Liver (tissue), 9 donors: ENCODE results near the gene ACCSL. TPM values are rescaled to one million over a fixed set of nuclear protein-coding genes. Genes with fewer than 3 reads are reported as not detected.

Experiments
- DNase-seq: peaks from one replicate; pipeline ENCODE4 v3.0.0-alpha.2; 2017; ENCODE audit warnings: low spot score
- H3K27ac ChIP-seq, 2 donors: one replicate each; pipeline ENCODE4 v1.7.0; 2013; ENCODE audit warnings: inconsistent platforms in 2 of 2, low read length in 2 of 2, control low read depth in 1 of 2, low read depth in 1 of 2, mild to moderate bottlenecking in 1 of 2
- H3K27me3 ChIP-seq, 4 donors: one replicate each; pipeline versions ENCODE4 v1.6.1 to v1.7.0; 2013; ENCODE audit warnings: low read length in 3 of 4, inconsistent platforms in 1 of 4, mild to moderate bottlenecking in 1 of 4, moderate library complexity in 1 of 4; ENCODE audit not compliant: control insufficient read depth in 4 of 4, insufficient read depth in 4 of 4
- H3K36me3 ChIP-seq, 4 donors: one replicate each; pipeline versions ENCODE4 v1.6.1 to v1.7.0; 2013; ENCODE audit warnings: low read length in 3 of 4, mild to moderate bottlenecking in 3 of 4, low read depth in 1 of 4, moderate library complexity in 1 of 4; ENCODE audit not compliant: control insufficient read depth in 4 of 4, insufficient read depth in 3 of 4
- H3K4me1 ChIP-seq, 4 donors: one replicate each; pipeline versions ENCODE4 v1.6.1 to v1.7.0; 2013; ENCODE audit warnings: low read length in 3 of 4, mild to moderate bottlenecking in 3 of 4, moderate library complexity in 1 of 4; ENCODE audit not compliant: control insufficient read depth in 4 of 4, insufficient read depth in 4 of 4
- H3K4me3 ChIP-seq, 3 donors: one replicate each; pipeline versions ENCODE4 v1.6.1 to v1.7.0; 2013; ENCODE audit warnings: low read length in 3 of 3, control low read depth in 1 of 3, low read depth in 1 of 3, mild to moderate bottlenecking in 1 of 3
- H3K9ac ChIP-seq, 2 donors: one replicate each; pipeline ENCODE4 v1.7.0; 2013; ENCODE audit warnings: low read length in 2 of 2, mild to moderate bottlenecking in 2 of 2, moderate library complexity in 2 of 2, control low read depth in 1 of 2, low read depth in 1 of 2
- H3K9me3 ChIP-seq, 4 donors: one replicate each; pipeline versions ENCODE4 v1.6.1 to v1.7.0; 2013; ENCODE audit warnings: low read length in 3 of 4; ENCODE audit not compliant: control insufficient read depth in 4 of 4
- ATF3 ChIP-seq: IDR thresholded peaks from 2 replicates; pipeline ENCODE4 v1.6.1; 2016; ENCODE audit warnings: antibody characterized with exemption
- CTCF ChIP-seq: fragments of 150-350 bp; IDR thresholded peaks from 2 replicates; pipeline ENCODE4 v1.5.1; 2017; ENCODE audit warnings: improper control_type of control experiment, low read depth, low read length; ENCODE audit not compliant: missing input control
- EGR1 ChIP-seq, 2 donors: IDR thresholded peaks; 2 replicates each; pipeline ENCODE4 v1.6.1; 2016 to 2018; ENCODE audit warnings: antibody characterized with exemption in 2 of 2, low read depth in 2 of 2
- FOXA1 ChIP-seq: IDR thresholded peaks from 2 replicates; pipeline ENCODE4 v1.6.1; 2016; ENCODE audit warnings: antibody characterized with exemption
- FOXA2 ChIP-seq: IDR thresholded peaks from 2 replicates; pipeline ENCODE4 v1.6.1; 2016; ENCODE audit warnings: antibody characterized with exemption
- GABPA ChIP-seq, 2 donors: IDR thresholded peaks in 1 of 2; conservative IDR thresholded peaks in 1 of 2; 2 replicates each; pipeline ENCODE4 v1.6.1; 2016; ENCODE audit warnings: antibody characterized with exemption in 2 of 2, mild to moderate bottlenecking in 1 of 2, moderate library complexity in 1 of 2
- HNF4A ChIP-seq, 2 donors: conservative IDR thresholded peaks; 2 replicates each; pipeline ENCODE4 v1.6.1; 2016; ENCODE audit warnings: antibody characterized with exemption in 2 of 2, mild to moderate bottlenecking in 2 of 2
- HNF4G ChIP-seq: IDR thresholded peaks from 2 replicates; pipeline ENCODE4 v1.6.1; 2016; ENCODE audit warnings: antibody characterized with exemption
- JUND ChIP-seq, 2 donors: IDR thresholded peaks; 2 replicates each; pipeline ENCODE4 v1.6.1; 2016; ENCODE audit warnings: antibody characterized with exemption in 2 of 2
- MAX ChIP-seq: IDR thresholded peaks from 2 replicates; pipeline ENCODE4 v1.6.1; 2016; ENCODE audit warnings: antibody characterized with exemption
- NR2F2 ChIP-seq: IDR thresholded peaks from 2 replicates; pipeline ENCODE4 v1.6.1; 2016; ENCODE audit warnings: antibody characterized with exemption
- RAD21 ChIP-seq, 2 donors: IDR thresholded peaks; 2 replicates each; pipeline ENCODE4 v1.6.1; 2016; ENCODE audit warnings: antibody characterized with exemption in 2 of 2, mild to moderate bottlenecking in 2 of 2
- REST ChIP-seq: IDR thresholded peaks from 2 replicates; pipeline ENCODE4 v1.6.1; 2016; ENCODE audit warnings: antibody characterized with exemption, mild to moderate bottlenecking
- RXRA ChIP-seq, 2 donors: IDR thresholded peaks; 2 replicates each; pipeline ENCODE4 v1.6.1; 2017 to 2018; ENCODE audit warnings: antibody characterized with exemption in 2 of 2, mild to moderate bottlenecking in 1 of 2
- SP1 ChIP-seq: IDR thresholded peaks from 2 replicates; pipeline ENCODE4 v1.6.1; 2018; ENCODE audit warnings: antibody characterized with exemption, mild to moderate bottlenecking
- TAF1 ChIP-seq: conservative IDR thresholded peaks from 2 replicates; pipeline ENCODE4 v1.6.1; 2016; ENCODE audit warnings: antibody characterized with exemption, mild to moderate bottlenecking
- YY1 ChIP-seq: IDR thresholded peaks from 2 replicates; pipeline ENCODE4 v1.6.1; 2016; ENCODE audit warnings: antibody characterized with exemption, mild to moderate bottlenecking
- ZBTB33 ChIP-seq: IDR thresholded peaks from 2 replicates; pipeline ENCODE4 v1.6.1; 2016; ENCODE audit warnings: antibody characterized with exemption
- whole genome bisulfite sequencing: extraction: QIAGEN DNeasy Blood & Tissue Kit; methylation state at CpG from one replicate; pipeline ENCODE4 v1.1.7; 2013; 5-methylcytosine and 5-hydroxymethylcytosine counted together
- polyA plus RNA-seq, 2 donors: library from polyadenylated mRNA; stranded (reverse) in 1 of 2; unstranded in 1 of 2; fragments of 200-250 nt in 1 of 2; fragments of >200 nt in 1 of 2; fragmentation: Nextera tagmentation in 1 of 2; extraction: Ambion mirVana in 1 of 2; gene quantifications; one replicate each; pipeline versions ENCODE4 v1.2.1 to v1.2.3, GENCODE V29; 2013 to 2015
- total RNA-seq, 2 donors: library from RNA; depleted of rRNA; stranded (reverse); fragments of >200 nt; gene quantifications; one replicate each; pipeline ENCODE4 v1.2.3, GENCODE V29; 2014
- donor health status: healthy.
- donor health status: healthy.
- donor health status: healthy.
- donor health status: healthy.
- donor health status: healthy.

Gene ACCSL
- total and polyA plus RNA-seq, 4 donors: 0.09 TPM; not detected in 3

- 93% methylated on average over 1 of the region's 1 CpG for WGBS
- Histone ChIP-seq H3K4me3 (no peak overlapping the region), H3K9ac (no peak overlapping the region), H3K4me1 (no peaks in the 10 kb centered on the region), H3K27me3 (no peaks in the 10 kb centered on the region), H3K27ac (no peak overlapping the region), H3K36me3 (no peaks in the 10 kb centered on the region), H3K9me3 (peaks cover 0 to 6% (median under 1%) of the 10 kb centered on the region in 4 donors)
- TF ChIP-seq RXRA (IDR thresholded peaks at IDR 0.05): no peak
- TF ChIP-seq GABPA (IDR thresholded peaks at IDR 0.05 in 1 of 2, conservative IDR thresholded peaks at IDR 0.05 in 1 of 2): no peak
- no peak for TF ChIP-seq YY1
- no peak for TF ChIP-seq FOXA2
- TF ChIP-seq HNF4A (conservative IDR thresholded peaks at IDR 0.05): no peak
- no peak for TF ChIP-seq TAF1
- no peak for TF ChIP-seq ATF3
- TF ChIP-seq NR2F2: no peak
- TF ChIP-seq EGR1 (IDR thresholded peaks at IDR 0.05; ENCODE audit: low read depth in 2 of 2): no peak
- TF ChIP-seq REST: no peak
- TF ChIP-seq CTCF: no peak
- no peak for TF ChIP-seq MAX
- TF ChIP-seq JUND (IDR thresholded peaks at IDR 0.05): no peak
- TF ChIP-seq SP1: no peak
- TF ChIP-seq RAD21 (IDR thresholded peaks at IDR 0.05): no peak
- TF ChIP-seq FOXA1: no peak
- no peak for TF ChIP-seq ZBTB33
- no peak for TF ChIP-seq HNF4G
- DNase-seq: peak; percentile 19
Measured at GRCh38 chr11:44029507-44029845, 18.3 kb upstream of the ACCSL start.
